Trophoblast cell (in vitro differentiated cells and primary cell): ENCODE measurements around the gene APOA5.

ENCODE experiments used
- DNase-seq, 2 donors: peaks; one replicate each; pipeline ENCODE4 v3.0.0-alpha.2; 2016
- H2AFZ ChIP-seq: 2 replicates; pipeline ENCODE4 v1.6.1; 2013; ENCODE audit warnings: low read length, moderate library complexity, mild to moderate bottlenecking; ENCODE audit not compliant: insufficient read depth, poor library complexity
- H2AK5ac ChIP-seq: 2 replicates; pipeline ENCODE4 v1.6.1; 2013; ENCODE audit warnings: mild to moderate bottlenecking, low read length
- H2BK120ac ChIP-seq: 2 replicates; pipeline ENCODE4 v1.6.1; 2013; ENCODE audit warnings: low read length, mild to moderate bottlenecking, moderate library complexity; ENCODE audit not compliant: insufficient read depth, poor library complexity
- H2BK12ac ChIP-seq: 2 replicates; pipeline ENCODE4 v1.6.1; 2013; ENCODE audit warnings: mild to moderate bottlenecking, low read length, moderate library complexity
- H2BK5ac ChIP-seq: 2 replicates; pipeline ENCODE4 v1.6.1; 2013; ENCODE audit warnings: low read length, low read depth, moderate library complexity, mild to moderate bottlenecking; ENCODE audit not compliant: poor library complexity
- H3K14ac ChIP-seq: 2 replicates; pipeline ENCODE4 v1.6.1; 2013; ENCODE audit warnings: mild to moderate bottlenecking, low read length
- H3K18ac ChIP-seq: 2 replicates; pipeline ENCODE4 v1.6.1; 2013; ENCODE audit warnings: mild to moderate bottlenecking, low read length
- H3K23ac ChIP-seq: 2 replicates; pipeline ENCODE4 v1.6.1; 2013; ENCODE audit warnings: low read length
- H3K27ac ChIP-seq: 2 replicates; pipeline ENCODE4 v1.5.1; 2013; ENCODE audit warnings: low read depth, mild to moderate bottlenecking, inconsistent platforms, low read length, moderate library complexity
- H3K27me3 ChIP-seq: 2 replicates; pipeline ENCODE4 v1.6.1; 2013; ENCODE audit warnings: inconsistent platforms, mild to moderate bottlenecking, low read length, moderate library complexity; ENCODE audit not compliant: insufficient read depth
- H3K36me3 ChIP-seq, 2 experiments: 1 replicate in 1 of 2; 2 replicates in 1 of 2; pipeline ENCODE4 v1.6.1; 2013; ENCODE audit warnings: low read length in 2 of 2, mild to moderate bottlenecking in 2 of 2, moderate library complexity in 1 of 2; ENCODE audit not compliant: insufficient read depth in 2 of 2, control insufficient read depth in 1 of 2
- H3K4ac ChIP-seq: 2 replicates; pipeline ENCODE4 v1.6.1; 2013; ENCODE audit warnings: low read depth, mild to moderate bottlenecking, low read length, moderate library complexity
- H3K4me1 ChIP-seq, 2 experiments: 1 replicate in 1 of 2; 2 replicates in 1 of 2; pipeline ENCODE4 v1.6.1; 2013; ENCODE audit warnings: low read length in 2 of 2, mild to moderate bottlenecking in 2 of 2, moderate library complexity in 1 of 2; ENCODE audit not compliant: insufficient read depth in 2 of 2, control insufficient read depth in 1 of 2
- H3K4me2 ChIP-seq: 2 replicates; pipeline ENCODE4 v1.6.1; 2013; ENCODE audit warnings: inconsistent platforms, mild to moderate bottlenecking, low read length, moderate library complexity
- H3K4me3 ChIP-seq: 2 replicates; pipeline ENCODE4 v1.5.1; 2013; ENCODE audit warnings: mild to moderate bottlenecking, low read depth, low read length, inconsistent platforms
- H3K79me1 ChIP-seq: one replicate; pipeline ENCODE4 v1.6.1; 2013; ENCODE audit warnings: low read length
- H3K79me2 ChIP-seq: 2 replicates; pipeline ENCODE4 v1.6.1; 2013; ENCODE audit warnings: low read length, mild to moderate bottlenecking; ENCODE audit not compliant: control insufficient read depth, insufficient read depth, poor library complexity
- H3K9ac ChIP-seq: 2 replicates; pipeline ENCODE4 v1.6.1; 2013; ENCODE audit warnings: mild to moderate bottlenecking, low read length
- H3K9me3 ChIP-seq: 2 replicates; pipeline ENCODE4 v1.6.1; 2013; ENCODE audit warnings: low read depth, mild to moderate bottlenecking, control low read depth, inconsistent platforms, low read length; ENCODE audit not compliant: insufficient read depth
- H4K12ac ChIP-seq: 2 replicates; pipeline ENCODE4 v1.6.1; 2013; ENCODE audit warnings: low read depth, mild to moderate bottlenecking, low read length, moderate library complexity
- H4K8ac ChIP-seq: 2 replicates; pipeline ENCODE4 v1.6.1; 2013; ENCODE audit warnings: low read depth, mild to moderate bottlenecking, low read length, moderate library complexity
- H4K91ac ChIP-seq: one replicate; pipeline ENCODE4 v1.6.1; 2013; ENCODE audit warnings: low read depth, mild to moderate bottlenecking, low read length, moderate library complexity
- WGBS: extraction: QIAGEN DNeasy Blood & Tissue Kit; methylation state at CpG from one replicate; pipeline ENCODE4 v1.1.7; 2013; ENCODE audit warnings: missing lambda C conversion rate; ENCODE audit not compliant: insufficient read length, insufficient coverage; ENCODE audit errors: extremely low coverage; 5-methylcytosine and 5-hydroxymethylcytosine counted together

APOA5 gene

GRCh38 chr11:116796548-116796947, 4.9 kb upstream of the APOA5 start:
- Histone ChIP-seq H2BK12ac (no peak overlapping the region), H3K4me3 (no peak overlapping the region), H3K4me2 (no peak overlapping the region), H3K9ac (no peak overlapping the region), H4K91ac (no peak overlapping the region), H3K4me1 (peaks cover 6 to 9% of the 10 kb centered on the region in 2 experiments), H3K23ac (no peak overlapping the region), H3K79me2 (no peaks in the 10 kb centered on the region), H3K9me3 (no peaks in the 10 kb centered on the region), H3K18ac (no peak overlapping the region), H2BK120ac (no peak overlapping the region), H3K27ac (no peak overlapping the region), H2AK5ac (no peak overlapping the region), H3K14ac (no peak overlapping the region), H4K8ac (no peak overlapping the region), H3K27me3 (no peaks in the 10 kb centered on the region), H4K12ac (no peak overlapping the region), H2BK5ac (no peak overlapping the region), H3K4ac (no peak overlapping the region), H3K36me3 (no peaks in the 10 kb centered on the region), H3K79me1 (no peaks in the 10 kb centered on the region), H2AFZ (no peak overlapping the region)
- DNase-seq = no peak
- no CpG with 5 or more reads among the region's 1 CpG for WGBS

GRCh38 chr11:116794851-116795250, 3.2 kb upstream of the APOA5 start:
- Histone ChIP-seq H2BK120ac (no peak overlapping the region), H3K27ac (no peak overlapping the region), H3K4ac (no peak overlapping the region), H2BK5ac (no peak overlapping the region), H3K4me2 (no peak overlapping the region), H3K4me1 (peaks cover 6 to 14% of the 10 kb centered on the region in 2 experiments), H4K8ac (no peak overlapping the region), H3K4me3 (no peak overlapping the region), H4K12ac (no peak overlapping the region), H3K9me3 (no peaks in the 10 kb centered on the region), H3K79me2 (no peaks in the 10 kb centered on the region), H3K18ac (no peak overlapping the region), H2BK12ac (no peak overlapping the region), H3K9ac (no peak overlapping the region), H2AK5ac (no peak overlapping the region), H3K36me3 (no peaks in the 10 kb centered on the region), H3K79me1 (no peaks in the 10 kb centered on the region), H3K23ac (no peak overlapping the region), H3K27me3 (no peaks in the 10 kb centered on the region), H3K14ac (no peak overlapping the region), H4K91ac (no peak overlapping the region), H2AFZ (no peak overlapping the region)
- WGBS = no CpG with 5 or more reads among the region's 2 CpGs
- no peak for DNase-seq

- H3K79me2 ChIP-seq = no peaks in the 10 kb centered on the region
- H4K12ac ChIP-seq = no peak overlapping the region
- H3K18ac ChIP-seq = no peak overlapping the region
- H3K4ac ChIP-seq = no peak overlapping the region
- H3K9me3 ChIP-seq = no peaks in the 10 kb centered on the region
- no peak for DNase-seq
- H3K9ac ChIP-seq = no peak overlapping the region
- whole genome bisulfite sequencing = no CpG with 5 or more reads among the region's 1 CpG
- no peak overlapping the region for H2AK5ac ChIP-seq
- no peaks in the 10 kb centered on the region for H3K79me1 ChIP-seq
- H4K8ac ChIP-seq = no peak overlapping the region
- H2AFZ ChIP-seq = no peak overlapping the region
- H2BK5ac ChIP-seq = no peak overlapping the region
- no peaks in the 10 kb centered on the region for H3K36me3 ChIP-seq
- no peak overlapping the region for H4K91ac ChIP-seq
- H3K4me1 ChIP-seq = peaks cover 9 to 17% of the 10 kb centered on the region in 2 experiments
- no peak overlapping the region for H3K27ac ChIP-seq
- H3K14ac ChIP-seq = no peak overlapping the region
- H2BK120ac ChIP-seq = no peak overlapping the region
- no peak overlapping the region for H3K4me2 ChIP-seq
- H3K4me3 ChIP-seq = no peak overlapping the region
- no peaks in the 10 kb centered on the region for H3K27me3 ChIP-seq
- no peak overlapping the region for H2BK12ac ChIP-seq
- no peak overlapping the region for H3K23ac ChIP-seq
Measured at GRCh38 chr11:116793772-116794097, 2.1 kb upstream of the APOA5 start.

- Histone ChIP-seq H3K4me2 (no peak overlapping the region), H3K36me3 (no peaks in the 10 kb centered on the region), H3K4ac (no peak overlapping the region), H3K9me3 (no peaks in the 10 kb centered on the region), H4K8ac (no peak overlapping the region), H4K91ac (no peak overlapping the region), H2AK5ac (no peak overlapping the region), H2BK120ac (no peak overlapping the region), H3K4me1 (peaks cover 15 to 24% of the 10 kb centered on the region in 2 experiments), H3K27ac (no peak overlapping the region), H3K27me3 (no peaks in the 10 kb centered on the region), H3K79me2 (peaks cover 2% of the 10 kb centered on the region), H3K9ac (no peak overlapping the region), H3K14ac (no peak overlapping the region), H3K18ac (no peak overlapping the region), H4K12ac (no peak overlapping the region), H2AFZ (no peak overlapping the region), H3K23ac (no peak overlapping the region), H3K79me1 (peaks cover 3% of the 10 kb centered on the region), H2BK5ac (no peak overlapping the region), H2BK12ac (no peak overlapping the region), H3K4me3 (no peak overlapping the region)
- no peak for DNase-seq
- whole genome bisulfite sequencing = no CpG with 5 or more reads among the region's 8 CpGs
Measured at GRCh38 chr11:116792869-116793771, 1.4 kb upstream of the APOA5 start.
